Hair follicle dermal papilla cell (primary cell): Measurements from ENCODE around the gene PRR20D. TPM values are rescaled to one million over a fixed set of nuclear protein-coding genes. Genes with fewer than 3 reads are reported as not detected.

Source experiments
- small RNA-seq: library from RNA; depleted of rRNA; stranded (forward); fragments of <200 nt; gene quantifications from one replicate; pipeline ENCODE3, GENCODE V24; 2012
- total RNA-seq: library from RNA; depleted of rRNA; stranded (reverse); fragments of >200 nt; gene quantifications from 2 replicates; pipeline ENCODE4 v1.2.3, GENCODE V29; 2012

Gene PRR20D
- total RNA-seq, result not detected in 2 replicates

DNA sequence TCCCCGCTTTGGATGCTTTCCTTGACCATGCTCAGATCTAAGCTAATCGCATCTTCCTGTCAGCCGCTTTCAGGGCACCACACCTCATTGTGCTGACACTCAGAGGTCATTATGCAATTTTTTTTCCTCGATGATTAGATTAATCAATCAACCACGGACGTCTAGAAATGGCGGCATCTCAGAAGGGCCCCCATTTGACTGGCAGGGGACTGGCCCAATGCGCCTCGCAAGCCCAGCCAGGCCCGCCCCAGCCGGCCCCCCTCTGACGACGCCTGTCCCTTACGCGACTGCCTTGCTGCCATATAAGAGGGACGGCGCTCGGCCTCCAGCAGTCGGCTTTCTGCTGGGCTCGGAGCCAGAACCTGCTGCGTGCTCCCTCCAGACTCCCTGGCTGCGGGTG lies at the start of gene PRR20D:
PRR20D (plus strand) TSS at position 301 of the 400 bp plus-strand sequence. CDS start 387 bp downstream, outside the sequence.

DNA sequence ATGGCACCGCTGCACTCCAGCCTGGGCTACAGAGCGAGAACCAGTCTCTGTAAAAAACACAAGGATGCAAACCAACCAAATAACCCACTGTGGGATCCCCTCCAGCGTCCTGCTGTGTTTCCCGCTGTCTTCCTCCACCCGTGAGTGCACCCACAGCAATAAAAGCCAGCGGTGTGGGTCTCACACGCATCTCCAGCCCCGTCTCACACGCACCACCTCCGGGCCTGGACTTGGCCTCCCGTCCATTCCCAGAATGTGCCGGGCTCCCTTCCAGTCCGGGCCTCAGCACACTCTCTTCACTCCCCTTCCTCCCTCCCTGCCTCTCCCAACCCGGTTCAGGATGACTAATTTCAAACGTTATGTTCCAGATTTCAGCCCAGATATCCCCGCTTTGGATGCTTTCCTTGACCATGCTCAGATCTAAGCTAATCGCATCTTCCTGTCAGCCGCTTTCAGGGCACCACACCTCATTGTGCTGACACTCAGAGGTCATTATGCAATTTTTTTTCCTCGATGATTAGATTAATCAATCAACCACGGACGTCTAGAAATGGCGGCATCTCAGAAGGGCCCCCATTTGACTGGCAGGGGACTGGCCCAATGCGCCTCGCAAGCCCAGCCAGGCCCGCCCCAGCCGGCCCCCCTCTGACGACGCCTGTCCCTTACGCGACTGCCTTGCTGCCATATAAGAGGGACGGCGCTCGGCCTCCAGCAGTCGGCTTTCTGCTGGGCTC lies 20.0 kb upstream of the PRR20D start, which contains the start of gene PRR20A:
PRR20A (plus strand) TSS at position 684 of the 734 bp plus-strand sequence. CDS start 387 bp downstream, outside the sequence.

DNA sequence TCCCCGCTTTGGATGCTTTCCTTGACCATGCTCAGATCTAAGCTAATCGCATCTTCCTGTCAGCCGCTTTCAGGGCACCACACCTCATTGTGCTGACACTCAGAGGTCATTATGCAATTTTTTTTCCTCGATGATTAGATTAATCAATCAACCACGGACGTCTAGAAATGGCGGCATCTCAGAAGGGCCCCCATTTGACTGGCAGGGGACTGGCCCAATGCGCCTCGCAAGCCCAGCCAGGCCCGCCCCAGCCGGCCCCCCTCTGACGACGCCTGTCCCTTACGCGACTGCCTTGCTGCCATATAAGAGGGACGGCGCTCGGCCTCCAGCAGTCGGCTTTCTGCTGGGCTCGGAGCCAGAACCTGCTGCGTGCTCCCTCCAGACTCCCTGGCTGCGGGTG lies 13.2 kb upstream of the PRR20D start, which contains the start of gene PRR20B:
PRR20B (plus strand) TSS at position 301 of the 400 bp plus-strand sequence. CDS start 387 bp downstream, outside the sequence.

DNA sequence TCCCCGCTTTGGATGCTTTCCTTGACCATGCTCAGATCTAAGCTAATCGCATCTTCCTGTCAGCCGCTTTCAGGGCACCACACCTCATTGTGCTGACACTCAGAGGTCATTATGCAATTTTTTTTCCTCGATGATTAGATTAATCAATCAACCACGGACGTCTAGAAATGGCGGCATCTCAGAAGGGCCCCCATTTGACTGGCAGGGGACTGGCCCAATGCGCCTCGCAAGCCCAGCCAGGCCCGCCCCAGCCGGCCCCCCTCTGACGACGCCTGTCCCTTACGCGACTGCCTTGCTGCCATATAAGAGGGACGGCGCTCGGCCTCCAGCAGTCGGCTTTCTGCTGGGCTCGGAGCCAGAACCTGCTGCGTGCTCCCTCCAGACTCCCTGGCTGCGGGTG lies 6.7 kb upstream of the PRR20D start, which contains the start of gene PRR20C:
PRR20C (plus strand) TSS at position 301 of the 400 bp plus-strand sequence. CDS start 387 bp downstream, outside the sequence.

DNA sequence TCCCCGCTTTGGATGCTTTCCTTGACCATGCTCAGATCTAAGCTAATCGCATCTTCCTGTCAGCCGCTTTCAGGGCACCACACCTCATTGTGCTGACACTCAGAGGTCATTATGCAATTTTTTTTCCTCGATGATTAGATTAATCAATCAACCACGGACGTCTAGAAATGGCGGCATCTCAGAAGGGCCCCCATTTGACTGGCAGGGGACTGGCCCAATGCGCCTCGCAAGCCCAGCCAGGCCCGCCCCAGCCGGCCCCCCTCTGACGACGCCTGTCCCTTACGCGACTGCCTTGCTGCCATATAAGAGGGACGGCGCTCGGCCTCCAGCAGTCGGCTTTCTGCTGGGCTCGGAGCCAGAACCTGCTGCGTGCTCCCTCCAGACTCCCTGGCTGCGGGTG lies 6.5 kb downstream of the PRR20D start, which contains the start of gene PRR20E:
PRR20E (plus strand) TSS at position 301 of the 400 bp plus-strand sequence. CDS start 387 bp downstream, outside the sequence.

Small RNA genes lying within 50 kb of the gene (small RNA-seq; reads per million reads assigned to genes)
- not detected for gene PRR20FP

Other genes with a start within 250 kb of the PRR20D start
- not detected in 2 replicates for gene PRR20A, start 19.7 kb upstream of the PRR20D start, total RNA-seq
- not detected in 2 replicates for gene PRR20B, start 13.1 kb upstream of the PRR20D start, total RNA-seq
- gene PRR20C, start 6.6 kb upstream of the PRR20D start, total RNA-seq, result not detected in 2 replicates
- gene PRR20E, start 6.6 kb downstream of the PRR20D start, total RNA-seq, result not detected in 2 replicates